Activated naive CD4-positive, alpha-beta T cell treated with anti-CD3 and anti-CD28 coated beads for 36 hours (primary cell): ENCODE measurements around the gene MVB12A. TPM values are rescaled to one million over a fixed set of nuclear protein-coding genes. Genes with fewer than 3 reads are reported as not detected.
A peak's percentile ranks its signal among the peaks of the same experiment; 100 is the strongest.

Source experiments
- CTCF ChIA-PET: fragments of 350-600 bp; sonication (Branson Sonifier 250); formaldehyde crosslinking; loops from one replicate; lab custom pipeline; 2021; ENCODE audit warnings: antibody characterized with exemption; lab: Charles Lee
- DNase-seq: peaks from one replicate; pipeline ENCODE4 v3.0.0-alpha.2; 2020
- H3K27ac Mint-ChIP-seq: one replicate; pipeline ENCODE4 v1.8.0; 2021; ENCODE audit warnings: mild to moderate bottlenecking, mixed read lengths
- H3K27me3 Mint-ChIP-seq: one replicate; pipeline ENCODE4 v1.8.0; 2021; ENCODE audit warnings: low read depth, mixed read lengths
- H3K36me3 Mint-ChIP-seq: one replicate; pipeline ENCODE4 v1.8.0; 2021; ENCODE audit warnings: low read depth, mixed read lengths
- H3K4me1 Mint-ChIP-seq: one replicate; pipeline ENCODE4 v1.8.0; 2021; ENCODE audit warnings: low read depth, mixed read lengths
- H3K4me3 Mint-ChIP-seq: one replicate; pipeline ENCODE4 v1.8.0; 2021; ENCODE audit warnings: mild to moderate bottlenecking, moderate library complexity, mixed read lengths
- H3K9me3 Mint-ChIP-seq: one replicate; pipeline ENCODE4 v1.8.0; 2021; ENCODE audit warnings: mixed read lengths
- intact Hi-C: fragments of 100-400 bp; cut with micrococcal nuclease; formaldehyde crosslinking; loops from one replicate; pipeline ENCODE4 v1.15.1; 2023
- total RNA-seq, 2 experiments: library from RNA; stranded (reverse); gene quantifications; one replicate each; pipeline ENCODE4 v1.2.3, GENCODE V29; 2021

The MVB12A gene
- total RNA-seq, 2 experiments from 2014 or later, result 29.3 to 32.1 TPM

DNA sequence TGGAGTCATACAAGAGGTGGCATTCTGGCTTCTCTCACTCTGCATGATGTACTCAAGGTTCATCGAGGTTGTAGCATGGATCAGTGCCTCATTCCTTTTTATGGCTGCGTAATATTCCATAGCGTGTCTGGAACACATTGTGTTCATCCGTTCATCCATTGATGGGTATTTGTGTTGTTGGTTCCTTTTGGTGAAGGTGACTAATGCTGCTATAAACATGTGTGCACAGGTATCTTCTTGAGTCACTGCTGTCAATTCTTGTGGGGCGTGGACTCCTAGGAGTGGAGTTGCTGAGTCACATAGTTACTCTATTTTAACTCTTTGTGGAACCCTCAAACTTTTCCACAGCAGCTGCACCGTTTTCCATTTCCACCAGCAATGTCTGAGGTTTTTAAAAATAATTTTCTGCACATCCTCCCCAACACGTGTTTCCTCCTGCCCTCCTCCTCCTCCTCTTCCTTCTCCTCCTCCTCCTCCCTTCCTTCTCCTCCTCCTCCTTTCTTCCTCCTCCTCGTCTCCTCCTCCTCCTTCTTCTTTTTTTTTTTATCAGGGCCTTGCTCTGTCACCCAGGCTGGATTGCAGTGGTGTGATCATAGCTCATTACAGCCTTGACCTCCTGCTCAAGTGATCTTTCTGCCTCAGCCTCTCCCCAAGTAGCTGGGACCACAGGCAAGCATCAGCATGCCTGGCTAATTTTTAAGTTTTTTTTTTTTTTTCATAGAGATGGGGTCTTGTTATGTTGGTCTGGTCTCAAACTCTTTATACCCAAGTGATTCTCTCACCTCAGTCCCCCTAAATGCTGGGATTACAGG lies 30.6 kb downstream of the MVB12A start:
- Mint-ChIP-seq H3K27ac (no peak overlapping the region), H3K9me3 (peaks cover 3% of the 10 kb centered on the region), H3K27me3 (peaks cover 26% of the 10 kb centered on the region), H3K4me1 (peaks cover 19% of the 10 kb centered on the region), H3K4me3 (peak overlapping the region; percentile 3), H3K36me3 (no peaks in the 10 kb centered on the region)
- CTCF ChIA-PET, result interaction anchor here (0.8 to 1.9 kb wide), 3 partner anchors 11 to 27 kb away, joined by 3 to 5 read pairs (median 4); no protein-coding TSS in a partner anchor
- intact Hi-C loops, result loop anchor here (1.0 to 2.0 kb wide), 3 partner anchors 19 to 158 kb away; partner anchors contain the start of gene BST2
- peak; percentile 72 for DNase-seq

DNA sequence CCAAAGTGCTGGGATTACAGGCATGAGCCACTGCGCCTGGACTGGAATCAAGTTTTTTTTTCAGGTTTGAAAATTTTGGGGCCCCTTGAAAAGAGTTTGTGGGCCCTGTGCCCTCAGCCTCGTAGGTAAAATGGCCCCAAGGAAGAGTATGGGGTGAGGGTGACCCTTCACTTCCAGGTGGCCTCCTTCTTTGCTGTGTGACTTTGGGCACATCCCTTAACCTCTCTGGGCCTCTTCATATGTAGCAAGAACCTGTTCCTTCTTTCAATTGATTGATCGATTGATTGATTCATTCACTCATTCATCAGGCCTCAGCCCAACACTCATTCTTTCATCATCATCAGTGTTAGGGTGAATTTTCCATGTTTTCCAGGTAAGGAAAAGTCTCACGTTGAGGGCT lies 32.0 kb downstream of the MVB12A start:
- no peaks in the 10 kb centered on the region for H3K36me3 Mint-ChIP-seq
- no peak overlapping the region for H3K4me3 Mint-ChIP-seq
- peaks cover 33% of the 10 kb centered on the region for H3K27me3 Mint-ChIP-seq
- CTCF ChIA-PET, result interaction anchor here (0.9 to 1.9 kb wide), 2 partner anchors 10 to 14 kb away, joined by 4 read pairs; no protein-coding TSS in a partner anchor
- DNase-seq, result no peak
- H3K27ac Mint-ChIP-seq, result no peak overlapping the region
- intact Hi-C loops, result loop anchor here (2.0 kb wide), 3 partner anchors 123 to 403 kb away; no protein-coding TSS in a partner anchor
- peaks cover 19% of the 10 kb centered on the region for H3K4me1 Mint-ChIP-seq
- peaks cover 3% of the 10 kb centered on the region for H3K9me3 Mint-ChIP-seq

DNA sequence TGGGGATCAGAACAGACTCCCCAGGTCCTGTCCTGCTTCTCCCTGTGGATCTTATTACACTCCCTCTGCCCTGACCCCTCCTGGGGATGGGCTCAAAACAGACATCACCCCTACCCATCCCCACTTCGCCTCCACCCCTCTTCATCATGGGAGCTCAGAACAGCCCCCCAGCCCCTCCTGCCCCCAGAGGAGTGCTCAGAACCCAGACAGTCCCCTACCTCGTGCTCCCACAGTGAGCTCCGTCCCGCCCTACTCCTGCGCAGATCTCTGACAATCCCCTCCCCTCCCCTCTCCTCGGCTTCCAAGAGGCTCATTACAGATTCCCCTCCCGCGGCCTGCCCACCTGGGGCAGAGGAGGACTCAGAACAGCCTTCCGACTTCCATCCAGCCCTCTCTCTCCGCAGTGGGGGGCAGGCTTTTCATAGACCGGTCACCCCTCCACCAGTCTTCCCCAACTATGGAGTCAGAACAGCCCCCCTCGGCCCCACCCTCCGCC lies 34.8 kb downstream of the MVB12A start:
- intact Hi-C loops, result no loop called here
- CTCF ChIA-PET, result interaction anchor here (0.9 to 1.8 kb wide), 6 partner anchors 10 to 119 kb away, joined by 3 to 6 read pairs (median 4); no protein-coding TSS in a partner anchor
- Mint-ChIP-seq H3K36me3 (no peaks in the 10 kb centered on the region), H3K27ac (no peak overlapping the region), H3K9me3 (peaks cover 3% of the 10 kb centered on the region), H3K27me3 (peaks cover 37% of the 10 kb centered on the region), H3K4me1 (peaks cover 19% of the 10 kb centered on the region), H3K4me3 (no peak overlapping the region)
- DNase-seq, result no peak

DNA sequence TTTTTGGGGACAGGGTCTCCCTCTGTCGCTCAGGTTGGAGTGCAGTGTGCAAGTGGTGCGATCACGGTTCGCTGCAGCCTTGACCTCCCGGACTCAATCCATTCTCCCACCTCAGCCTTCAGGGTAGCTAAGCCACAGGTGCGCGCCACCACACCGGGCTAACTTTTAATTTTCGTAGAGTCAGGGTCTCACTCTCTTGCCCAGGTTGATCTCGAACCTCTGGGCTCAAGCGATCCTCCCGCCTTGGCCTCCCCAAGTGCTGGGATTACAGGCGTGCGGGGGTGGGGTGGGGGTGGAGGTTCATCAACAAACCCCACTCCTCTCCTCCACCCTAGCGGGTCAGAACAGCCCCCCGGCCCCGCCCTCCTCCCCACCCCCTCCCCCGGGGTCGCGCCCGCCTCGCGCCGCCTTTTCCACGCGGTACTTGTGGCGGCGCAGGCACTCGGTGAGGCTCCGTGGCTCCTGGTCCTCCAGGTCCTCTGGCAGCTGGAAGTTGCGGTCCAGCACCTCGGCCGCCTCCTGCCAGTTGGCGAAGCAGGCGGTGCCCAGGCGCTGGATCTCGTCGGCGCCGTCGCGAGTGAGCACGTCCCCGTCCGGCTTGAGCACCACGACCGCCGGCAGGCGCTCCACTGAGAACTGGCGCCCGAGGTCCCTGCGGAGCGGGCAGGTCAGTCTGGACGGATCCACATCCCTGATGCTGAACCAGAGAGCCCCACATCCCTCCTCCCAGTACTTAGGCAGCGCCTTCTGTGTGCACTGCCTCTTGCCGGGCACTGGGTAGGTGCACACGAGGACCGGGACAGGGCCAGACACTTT lies 35.7 kb downstream of the MVB12A start:
- Mint-ChIP-seq H3K4me1 (peaks cover 11% of the 10 kb centered on the region), H3K27ac (no peak overlapping the region), H3K4me3 (no peak overlapping the region), H3K36me3 (no peaks in the 10 kb centered on the region), H3K9me3 (no peaks in the 10 kb centered on the region), H3K27me3 (peaks cover 37% of the 10 kb centered on the region)
- intact Hi-C loops, result no loop called here
- no peak for DNase-seq
- CTCF ChIA-PET, result interaction anchor here (1.1 to 1.8 kb wide), 3 partner anchors 10 to 41 kb away, joined by 4 to 6 read pairs (median 5); no protein-coding TSS in a partner anchor

DNA sequence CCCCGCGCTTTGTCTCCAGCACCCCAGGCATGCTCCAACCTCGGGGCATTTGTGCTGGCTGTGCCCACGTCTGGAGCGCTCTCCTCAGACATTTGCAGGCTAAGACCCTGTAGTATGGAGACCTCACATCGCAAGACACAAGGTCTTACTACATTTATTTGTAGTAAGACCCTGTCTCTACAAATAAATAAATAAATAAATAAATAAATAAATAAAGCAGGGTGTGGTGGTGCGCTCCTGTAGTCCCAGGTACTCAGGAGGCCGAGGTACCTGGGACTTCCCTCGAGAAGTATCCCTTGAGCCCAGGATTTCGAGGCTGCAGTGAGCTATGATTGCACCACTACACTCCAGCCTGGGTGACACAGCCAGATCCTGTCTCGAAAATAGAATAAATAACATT lies 36.3 kb downstream of the MVB12A start:
- intact Hi-C loops, result no loop called here
- CTCF ChIA-PET, result no interaction called here
- DNase-seq, result no peak

DNA sequence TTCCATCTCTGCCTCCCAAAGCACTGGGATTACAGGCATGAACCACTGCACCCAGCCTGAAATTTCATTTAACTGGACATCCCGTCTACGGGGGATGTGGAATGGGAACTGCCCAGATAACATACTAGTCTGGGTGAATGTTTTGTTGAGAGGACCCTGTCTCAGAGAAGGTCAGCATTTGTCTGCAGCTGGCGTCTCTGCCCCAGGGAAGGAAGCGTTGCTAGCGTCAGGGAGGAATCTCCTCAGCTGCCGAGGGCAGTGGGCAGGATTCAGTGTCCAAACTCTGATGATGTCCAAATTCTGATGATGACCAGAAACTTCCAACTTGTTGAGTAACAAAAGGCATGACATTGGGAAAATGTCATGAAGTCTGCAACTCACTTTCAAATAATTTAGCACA lies 37.8 kb downstream of the MVB12A start:
- CTCF ChIA-PET, result interaction anchor here (0.6 to 1.0 kb wide), 2 partner anchors 8 to 39 kb away, joined by 3 to 4 read pairs; no protein-coding TSS in a partner anchor
- H3K4me1 Mint-ChIP-seq, result peaks cover 6% of the 10 kb centered on the region
- H3K36me3 Mint-ChIP-seq, result no peaks in the 10 kb centered on the region
- intact Hi-C loops, result no loop called here
- H3K27me3 Mint-ChIP-seq, result peaks cover 37% of the 10 kb centered on the region
- H3K27ac Mint-ChIP-seq, result no peak overlapping the region
- no peak overlapping the region for H3K4me3 Mint-ChIP-seq
- DNase-seq, result no peak
- no peaks in the 10 kb centered on the region for H3K9me3 Mint-ChIP-seq

More for the DNA sequence above, 36.3 kb downstream of the MVB12A start:
- H3K4me1 Mint-ChIP-seq, result peaks cover 6% of the 10 kb centered on the region
- no peaks in the 10 kb centered on the region for H3K36me3 Mint-ChIP-seq
- no peak overlapping the region for H3K4me3 Mint-ChIP-seq
- no peak overlapping the region for H3K27ac Mint-ChIP-seq
- H3K27me3 Mint-ChIP-seq, result peaks cover 37% of the 10 kb centered on the region
- no peaks in the 10 kb centered on the region for H3K9me3 Mint-ChIP-seq

DNA sequence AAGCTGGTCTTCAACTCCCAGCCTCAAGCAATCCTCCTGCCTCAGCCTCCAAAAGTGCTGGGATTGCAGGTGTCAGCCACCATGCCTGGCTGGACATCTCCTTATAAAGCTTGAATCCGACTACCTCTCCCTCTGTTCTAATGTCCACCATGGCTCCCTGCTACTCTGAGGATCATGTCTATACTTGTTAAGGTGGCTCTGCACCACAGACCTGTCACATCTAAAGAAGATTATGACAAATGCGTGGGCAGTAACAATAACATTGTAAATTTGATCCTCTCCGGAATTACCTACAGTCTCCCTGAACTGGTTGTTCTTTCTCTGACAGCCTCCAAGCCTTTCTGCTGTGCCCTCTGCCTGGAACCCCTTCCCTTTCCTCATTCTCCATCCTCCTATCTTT lies 39.1 kb downstream of the MVB12A start:
- peaks cover 2% of the 10 kb centered on the region for H3K4me1 Mint-ChIP-seq
- CTCF ChIA-PET, result interaction anchor here (0.6 to 1.4 kb wide), 2 partner anchors 30 to 73 kb away, joined by 4 to 5 read pairs; no protein-coding TSS in a partner anchor
- H3K9me3 Mint-ChIP-seq, result no peaks in the 10 kb centered on the region
- no peak for DNase-seq
- intact Hi-C loops, result no loop called here
- no peaks in the 10 kb centered on the region for H3K36me3 Mint-ChIP-seq
- H3K27ac Mint-ChIP-seq, result no peak overlapping the region
- H3K4me3 Mint-ChIP-seq, result no peak overlapping the region
- peaks cover 32% of the 10 kb centered on the region for H3K27me3 Mint-ChIP-seq

DNA sequence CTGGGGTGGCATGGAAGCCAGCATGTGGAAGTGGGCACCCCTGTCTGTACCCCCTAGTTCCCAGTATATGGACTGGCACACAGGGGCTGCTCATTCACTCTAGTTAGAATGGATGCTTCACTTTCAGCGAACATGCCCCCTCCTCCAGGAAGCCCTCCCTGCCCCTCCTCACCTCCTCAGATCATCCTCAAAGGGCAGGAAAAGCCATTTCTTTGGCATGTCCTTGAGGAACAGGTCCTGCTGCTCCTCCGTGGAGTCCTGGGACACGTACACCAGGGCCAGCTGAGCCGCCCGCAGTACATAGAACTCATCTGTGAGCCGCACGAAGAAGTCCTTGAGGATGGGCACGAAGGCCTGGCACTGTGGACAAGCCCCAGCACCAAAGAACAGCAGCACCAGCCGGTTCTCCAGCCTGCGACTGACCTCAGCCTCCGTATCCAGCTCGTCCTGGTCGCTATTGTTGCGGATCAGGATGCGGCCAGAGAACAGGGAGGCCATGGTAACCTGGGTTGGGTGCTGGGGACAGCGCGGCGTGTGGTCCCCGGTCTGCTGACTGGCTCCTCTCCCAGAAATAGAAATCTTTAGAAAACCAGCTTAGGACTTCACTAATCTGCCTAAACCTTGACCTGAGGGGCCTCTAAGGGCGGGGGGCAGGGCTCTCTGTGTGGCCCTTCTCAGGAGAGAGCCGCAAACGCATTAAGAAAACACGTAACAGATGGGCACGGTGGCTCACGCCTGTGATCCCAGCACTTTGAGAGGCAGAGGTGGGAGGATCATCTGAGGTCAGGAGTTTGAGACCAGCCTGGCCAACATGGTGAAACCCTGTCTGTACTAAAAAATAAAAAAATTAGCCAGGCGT lies 40.8 kb downstream of the MVB12A start, which contains the start of gene NXNL1:
Gene NXNL1 (minus strand): TSS at position 555 of the 859 bp plus-strand sequence. CDS start 57 bp downstream, at position 498.
- Mint-ChIP-seq H3K36me3 (no peaks in the 10 kb centered on the region), H3K4me1 (no peaks in the 10 kb centered on the region), H3K9me3 (no peaks in the 10 kb centered on the region), H3K27me3 (peaks cover 22% of the 10 kb centered on the region), H3K27ac (no peak within 1 kb of the TSS), H3K4me3 (no peak within 1 kb of the TSS)
- CTCF ChIA-PET, result interaction anchor here (0.6 to 1.4 kb wide), 2 partner anchors 74 to 112 kb away, joined by 3 to 4 read pairs; no protein-coding TSS in a partner anchor
- no peak for DNase-seq
- intact Hi-C loops, result no loop called here

DNA sequence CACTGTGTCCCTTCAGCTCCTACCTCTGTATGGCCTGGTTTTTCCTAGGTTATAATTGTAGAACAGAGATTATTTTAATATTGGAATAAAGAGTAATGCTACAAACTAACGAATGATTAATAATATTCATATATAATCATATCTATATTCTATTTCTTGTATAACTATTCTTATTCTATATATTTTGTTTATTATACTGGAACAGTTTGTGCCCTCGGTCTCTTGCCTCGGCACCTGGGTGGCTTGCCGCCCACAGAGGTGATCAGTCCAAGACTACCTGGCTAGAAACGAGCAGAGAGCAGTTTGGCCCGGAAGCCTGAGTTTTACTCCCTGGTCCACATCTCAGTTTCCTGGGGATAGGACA lies 46.6 kb downstream of the MVB12A start:
- intact Hi-C loops, result loop anchor here (1.0 kb wide), 6 partner anchors 13 to 120 kb away; no protein-coding TSS in a partner anchor
- CTCF ChIA-PET, result interaction anchor here (0.6 to 2.1 kb wide), 16 partner anchors 9 to 227 kb away, joined by 3 to 9 read pairs (median 4); partner anchors contain the start of genes BST2, CCDC194 and MVB12A
- Mint-ChIP-seq H3K36me3 (no peaks in the 10 kb centered on the region), H3K27me3 (no peaks in the 10 kb centered on the region), H3K9me3 (no peaks in the 10 kb centered on the region), H3K4me3 (no peak overlapping the region), H3K27ac (no peak overlapping the region), H3K4me1 (peaks cover 18% of the 10 kb centered on the region)
- no peak for DNase-seq

DNA sequence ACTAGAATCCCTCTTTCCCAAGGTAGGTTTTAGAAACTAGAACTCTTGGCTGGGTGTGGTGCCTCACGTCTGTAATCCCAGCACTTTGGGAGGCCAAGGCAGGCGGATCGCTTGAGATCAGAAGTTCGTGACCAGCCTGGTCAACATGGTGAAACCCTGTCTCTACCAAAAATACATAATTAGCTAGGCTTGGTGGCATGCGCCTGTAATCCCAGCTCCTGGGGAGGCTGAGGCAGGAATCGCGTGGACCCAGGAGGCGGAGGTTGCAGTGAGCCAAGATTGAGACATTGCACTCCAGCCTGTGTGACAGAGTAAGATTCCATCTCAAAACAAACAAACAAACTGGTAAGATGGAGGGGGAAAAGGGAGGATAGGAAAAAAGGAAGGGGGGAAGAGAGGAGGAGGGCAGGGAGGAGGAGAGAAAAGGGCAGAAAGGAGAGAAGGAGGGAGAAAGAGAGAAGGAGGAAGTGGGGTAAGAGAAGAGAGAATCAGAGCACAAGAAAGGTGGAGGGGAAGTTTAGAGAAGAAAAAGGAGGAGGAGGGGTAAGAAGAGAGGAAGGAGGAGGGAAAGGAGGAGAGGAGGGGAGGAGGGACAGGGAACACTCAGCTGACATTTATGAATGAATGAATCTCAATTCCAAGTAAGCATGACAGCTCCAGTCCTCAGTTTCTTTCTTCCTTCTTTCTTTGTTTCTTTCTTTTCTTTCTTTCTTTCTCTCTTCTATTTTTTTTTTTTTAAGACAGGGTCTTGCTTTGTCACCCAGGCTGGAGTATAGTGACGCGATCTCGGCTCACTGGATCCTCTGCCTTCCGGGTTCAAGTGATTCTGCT lies 47.8 kb downstream of the MVB12A start:
- Mint-ChIP-seq H3K36me3 (no peaks in the 10 kb centered on the region), H3K27me3 (no peaks in the 10 kb centered on the region)
- intact Hi-C loops, result no loop called here

More for the DNA sequence above, 47.8 kb downstream of the MVB12A start:
- Mint-ChIP-seq H3K27ac (no peak overlapping the region), H3K9me3 (no peaks in the 10 kb centered on the region), H3K4me1 (peaks cover 18% of the 10 kb centered on the region), H3K4me3 (no peak overlapping the region)
- CTCF ChIA-PET, result interaction anchor here (0.6 to 2.0 kb wide), 8 partner anchors 25 to 577 kb away, joined by 3 to 5 read pairs (median 4); partner anchors contain the start of gene CCDC194
- DNase-seq, result no peak
